GM21447 (cell line): Measurements from ENCODE around the gene ZNF48.

Experiments used
- ATAC-seq: cut with Tn5 transposase; IDR thresholded peaks from one replicate; pipeline ENCODE4 v1.9.1; 2021; ENCODE audit not compliant: unreplicated experiment

The ZNF48 gene

DNA sequence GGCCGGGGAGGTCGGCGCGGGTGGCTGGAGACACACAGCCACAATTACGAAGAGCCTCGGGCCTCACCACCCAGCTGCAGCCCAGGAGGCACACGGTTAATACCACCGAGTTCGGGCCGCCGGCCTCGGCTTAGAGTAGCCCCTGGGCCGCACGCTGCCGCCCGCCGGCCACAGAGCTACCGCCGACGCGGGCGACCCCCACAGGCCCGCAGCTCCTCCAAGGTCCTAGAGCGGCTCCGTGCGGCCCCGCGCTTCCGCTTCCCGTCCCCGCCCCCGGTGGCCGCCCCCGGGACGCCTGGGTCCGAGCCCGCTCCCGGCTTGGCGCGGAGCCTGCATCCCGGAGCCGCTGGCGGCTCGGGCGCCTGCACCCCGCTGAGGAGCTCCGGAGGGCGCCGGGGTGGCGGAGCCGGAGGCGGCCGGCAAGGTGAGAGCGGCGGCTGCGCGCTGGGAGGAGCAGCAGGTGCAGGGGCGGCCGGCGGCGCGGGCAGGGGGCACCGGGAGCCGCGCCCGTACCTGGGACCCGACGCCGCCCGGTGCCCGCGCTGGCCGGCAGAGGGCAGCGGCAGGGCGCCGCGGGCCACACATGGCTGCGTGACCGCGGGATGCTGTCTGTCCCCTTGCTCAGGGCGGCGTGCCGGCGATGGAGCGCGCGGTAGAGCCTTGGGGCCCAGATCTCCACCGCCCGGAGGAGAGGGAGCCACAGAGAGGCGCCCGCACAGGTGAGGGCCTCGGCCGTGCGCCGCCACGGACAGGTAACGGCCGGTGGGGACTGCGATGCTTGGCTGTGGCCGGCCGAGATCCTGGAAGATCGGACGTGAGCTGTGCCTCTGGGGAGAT, at the start of gene ZNF48:
Gene ZNF48, plus strand, starts transcription at position 266 of the 837 bp plus-strand sequence. Its CDS starts 375 bp downstream, at position 641.
- peak; percentile 56 for ATAC-seq

DNA sequence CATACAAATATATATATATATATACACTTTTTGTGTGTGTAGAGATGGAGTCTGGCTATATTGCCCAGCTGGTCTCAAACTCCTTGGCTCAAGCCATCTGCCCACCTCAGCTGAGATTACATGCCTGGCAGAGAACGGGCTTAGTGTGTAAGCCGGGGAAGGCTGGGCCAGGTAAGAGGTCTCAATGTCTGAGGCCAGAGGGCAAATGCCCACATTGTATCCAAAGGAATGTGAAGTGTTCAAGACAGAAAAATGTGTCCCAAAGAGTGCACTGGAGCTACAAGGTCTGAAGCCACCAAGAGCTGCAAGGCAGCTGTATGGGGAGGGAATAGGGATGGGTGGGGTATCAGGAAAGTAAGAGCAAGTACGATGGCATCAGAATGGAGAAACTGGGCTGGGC, 48.9 kb upstream of the ZNF48 start:
- ATAC-seq = no peak

DNA sequence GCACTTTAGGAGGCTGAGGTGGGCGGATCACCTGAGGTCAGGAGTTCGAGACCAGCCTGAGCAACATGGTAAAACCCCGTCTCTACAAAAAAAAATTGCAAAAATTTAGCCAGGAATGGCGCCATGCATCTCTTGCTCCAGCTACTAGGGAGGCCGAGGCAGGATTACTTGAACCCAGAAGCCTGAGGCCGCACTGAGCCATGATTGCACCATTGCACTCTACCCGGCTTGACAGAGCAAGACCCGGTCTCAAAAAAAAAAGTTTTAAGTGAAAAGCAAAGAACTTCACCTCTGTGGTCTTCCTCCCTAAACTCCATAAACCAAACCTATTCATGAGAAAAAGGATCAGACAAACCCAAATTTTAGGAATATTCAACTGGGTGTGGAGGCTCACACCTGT, 47.1 kb upstream of the ZNF48 start:
- ATAC-seq = no peak

DNA sequence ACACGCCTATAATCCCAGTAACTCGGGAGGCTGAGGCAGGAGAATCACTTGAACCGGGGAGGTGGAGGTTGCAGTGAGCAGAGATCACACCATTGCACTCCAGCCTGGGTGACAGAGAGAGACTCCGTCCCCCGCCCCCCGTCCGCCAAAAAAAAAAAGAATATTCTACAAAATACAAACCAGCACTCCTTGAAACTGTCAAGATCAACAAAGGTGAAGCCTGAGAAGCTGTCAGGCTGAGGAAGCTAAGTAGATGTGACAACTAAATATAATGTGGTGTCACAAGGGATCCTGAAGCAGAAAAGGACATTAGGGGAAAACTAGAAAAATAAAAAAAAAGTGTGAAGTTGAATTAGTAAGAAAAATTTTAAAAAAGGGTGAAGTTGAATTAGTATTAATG, 46.3 kb upstream of the ZNF48 start:
- ATAC-seq = no peak

DNA sequence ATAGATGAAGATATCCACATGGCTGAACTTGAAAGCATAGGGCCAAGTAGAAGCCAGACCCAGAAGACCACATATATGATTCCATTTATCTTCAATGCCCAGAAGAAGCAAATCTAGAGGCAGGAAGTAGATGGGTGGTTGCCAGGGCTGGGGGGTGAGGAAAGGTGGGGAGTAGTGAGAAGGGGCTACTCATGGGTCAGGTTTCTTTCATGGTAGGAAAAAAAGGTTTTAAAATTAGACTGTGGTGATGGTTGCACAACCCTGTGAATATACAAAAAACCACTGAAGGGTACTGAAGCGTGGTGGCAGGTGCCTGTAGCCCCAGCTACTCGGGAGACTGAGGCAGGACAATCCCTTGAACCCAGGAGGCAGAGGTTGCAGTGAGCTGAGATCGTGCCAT, 45.5 kb upstream of the ZNF48 start:
- ATAC-seq = peak; percentile 41

DNA sequence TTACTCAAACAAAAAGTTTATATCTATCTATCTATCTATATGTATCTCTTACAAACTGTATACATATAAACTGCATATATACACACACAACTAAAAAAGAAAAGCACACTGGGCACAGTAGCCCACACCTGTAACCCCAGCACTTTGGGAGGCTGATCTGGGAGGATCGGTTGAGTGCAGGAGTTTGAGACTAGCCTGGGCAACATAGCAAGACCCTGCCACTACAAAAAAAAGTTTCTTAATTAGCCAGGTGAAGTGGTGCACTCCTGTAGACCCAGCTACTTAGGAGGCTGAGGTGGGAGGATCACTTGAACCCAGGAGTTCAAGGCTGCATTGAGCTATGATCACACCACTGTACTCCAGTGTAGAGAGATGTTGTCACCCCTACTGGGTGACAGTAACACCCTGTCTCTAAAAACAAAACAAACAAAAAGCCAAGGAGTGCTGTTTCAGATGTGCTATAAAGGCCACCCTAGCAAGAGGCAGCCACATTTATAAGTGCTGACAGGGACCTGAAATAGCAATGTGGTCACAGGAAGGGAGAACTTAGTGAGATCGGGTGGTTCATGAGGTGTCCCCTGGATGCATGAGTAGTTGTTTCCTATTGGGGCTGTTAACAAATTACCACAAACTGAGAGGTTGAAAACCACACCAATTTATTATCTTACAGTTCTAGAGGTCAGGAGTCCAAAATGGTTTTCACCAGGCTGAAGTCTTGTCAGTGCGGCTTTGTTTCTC, 44.9 kb upstream of the ZNF48 start:
- ATAC-seq = peak; percentile 55

DNA sequence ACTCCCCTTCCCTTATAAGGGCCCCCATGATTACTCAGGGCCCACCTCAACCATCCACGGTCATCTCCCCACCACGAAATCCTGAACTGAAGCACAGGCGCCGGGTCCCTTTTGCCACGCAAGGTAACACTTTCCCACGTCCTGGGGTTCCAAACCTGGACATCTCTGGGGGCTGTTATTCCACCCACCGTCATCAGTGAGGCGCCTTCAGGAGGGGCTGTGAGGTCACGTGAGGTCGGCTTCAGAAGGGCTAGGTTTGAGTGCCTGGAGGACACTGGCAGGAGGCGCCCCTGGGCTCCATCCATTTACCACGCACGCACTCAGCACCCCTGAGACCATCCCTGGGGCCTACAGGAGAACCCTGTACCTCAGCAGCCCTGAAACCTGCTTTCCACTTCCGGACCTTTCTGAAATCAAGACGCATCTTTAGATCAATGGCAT, 44.2 kb upstream of the ZNF48 start:
- no peak for ATAC-seq

DNA sequence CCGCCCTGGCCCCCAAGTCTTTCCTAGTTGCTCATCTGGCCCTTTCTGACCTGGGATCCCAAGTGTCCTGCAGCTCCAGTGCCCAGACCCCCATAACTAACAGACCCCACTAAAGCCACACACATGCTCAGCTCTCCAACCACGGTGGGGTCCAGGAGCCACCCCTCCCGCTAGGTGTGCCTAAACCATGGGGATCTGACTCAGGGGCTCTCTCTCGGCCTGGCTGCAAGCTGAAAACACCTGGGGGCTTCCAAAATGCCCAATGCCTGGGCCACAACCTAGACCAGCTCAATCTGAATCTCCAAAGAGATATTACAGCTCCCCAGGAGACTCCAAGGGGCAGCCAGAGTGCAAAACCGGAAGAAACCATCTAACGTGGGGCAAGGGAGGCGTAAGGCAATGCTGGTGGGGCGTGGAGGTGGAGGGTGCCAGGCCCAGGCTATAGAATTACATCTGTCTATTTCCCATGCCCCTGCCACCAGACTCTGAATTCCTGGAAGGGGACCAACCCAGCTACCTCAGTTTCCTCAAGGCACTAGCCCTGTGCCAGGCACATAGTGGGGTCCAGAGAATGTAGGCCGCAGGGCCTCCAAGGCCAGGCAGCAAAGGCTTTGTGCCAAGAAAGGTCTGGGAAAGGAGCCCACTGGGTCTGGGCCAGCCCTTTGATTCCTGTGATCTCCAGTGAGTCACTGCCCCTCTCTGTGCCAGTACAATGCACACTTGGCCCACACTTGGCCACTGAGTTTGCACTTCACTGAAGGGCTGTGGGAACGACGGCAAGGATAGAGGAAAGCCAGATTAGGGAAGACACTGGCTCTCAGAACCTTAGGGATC, 43.4 kb upstream of the ZNF48 start:
- ATAC-seq = no peak

DNA sequence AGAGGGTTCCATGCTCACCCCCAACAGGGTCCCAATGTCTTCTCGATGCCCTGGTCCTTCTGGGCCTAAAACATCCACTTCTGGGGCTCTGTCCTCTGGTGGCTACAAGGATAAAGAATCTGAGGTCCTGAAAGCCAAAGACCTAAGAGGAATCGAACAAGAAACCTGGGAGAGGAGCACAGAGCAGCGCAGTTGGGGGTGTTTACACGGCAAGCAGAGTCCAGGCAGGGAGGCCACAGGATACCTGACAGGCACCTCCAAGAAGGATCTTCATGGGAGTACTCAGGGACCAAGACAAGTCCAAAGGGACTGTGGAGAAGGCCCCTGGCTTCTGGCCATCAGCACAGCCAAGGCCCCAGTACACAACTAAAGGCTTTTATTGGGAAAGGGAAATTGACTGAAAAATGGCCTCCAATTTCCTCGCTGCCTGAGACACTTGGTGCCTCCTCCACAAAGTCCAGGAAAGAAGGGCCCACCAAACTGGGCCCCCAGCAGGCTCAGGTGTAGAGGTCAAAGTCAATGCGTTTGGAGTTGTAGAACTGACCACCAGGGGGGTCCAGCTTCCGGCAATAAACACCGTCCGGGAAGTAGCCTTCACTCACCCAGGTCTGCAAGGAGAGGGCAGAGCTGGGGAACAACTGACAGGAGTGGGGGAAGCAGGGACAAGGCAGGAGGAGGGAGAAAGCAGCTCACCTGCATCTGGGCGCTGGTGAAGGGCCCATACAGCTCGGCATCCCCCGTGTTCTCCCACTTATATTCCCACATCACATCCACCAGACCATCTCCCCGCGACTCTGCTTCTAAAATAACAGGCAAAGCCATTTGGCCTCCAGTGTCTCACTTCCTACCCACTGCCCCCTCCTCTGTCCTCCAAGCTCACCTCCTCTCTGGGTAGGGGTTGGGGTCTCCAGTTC, 42.5 kb upstream of the ZNF48 start:
- ATAC-seq = no peak

DNA sequence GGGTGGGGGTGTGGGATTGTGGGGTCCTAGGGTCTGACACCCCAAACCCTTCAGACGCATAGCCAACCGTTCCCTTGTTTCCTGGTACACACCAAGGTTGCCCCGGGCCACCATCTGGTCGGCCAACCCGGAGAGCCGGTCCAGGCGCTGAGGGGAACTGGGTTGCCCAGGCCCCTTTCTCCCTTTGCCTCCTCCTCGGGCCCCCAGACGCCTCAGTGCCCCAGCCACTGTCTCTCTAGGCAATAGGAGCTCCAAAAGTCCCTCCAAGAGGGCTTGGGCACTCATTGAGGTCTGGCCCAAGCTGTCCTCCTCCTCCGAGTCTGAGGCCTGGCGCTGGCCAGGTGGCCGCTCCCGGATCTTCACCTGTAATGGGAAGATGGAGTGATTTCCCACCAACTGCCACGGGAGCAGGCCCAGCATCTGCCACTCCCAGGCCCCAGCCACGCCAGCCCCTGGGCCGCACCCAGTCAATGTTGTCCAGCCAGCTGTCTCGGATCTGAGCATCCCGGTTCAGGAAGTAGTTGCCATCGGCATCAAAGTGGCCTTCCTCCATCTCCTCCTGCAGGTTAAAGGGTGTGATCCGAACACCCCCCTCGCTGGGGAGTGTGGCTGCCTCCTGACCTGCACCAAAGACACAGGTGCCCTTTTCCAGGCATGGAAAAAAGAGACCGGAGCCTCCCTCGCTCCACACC, 41.6 kb upstream of the ZNF48 start:
- no peak for ATAC-seq

DNA sequence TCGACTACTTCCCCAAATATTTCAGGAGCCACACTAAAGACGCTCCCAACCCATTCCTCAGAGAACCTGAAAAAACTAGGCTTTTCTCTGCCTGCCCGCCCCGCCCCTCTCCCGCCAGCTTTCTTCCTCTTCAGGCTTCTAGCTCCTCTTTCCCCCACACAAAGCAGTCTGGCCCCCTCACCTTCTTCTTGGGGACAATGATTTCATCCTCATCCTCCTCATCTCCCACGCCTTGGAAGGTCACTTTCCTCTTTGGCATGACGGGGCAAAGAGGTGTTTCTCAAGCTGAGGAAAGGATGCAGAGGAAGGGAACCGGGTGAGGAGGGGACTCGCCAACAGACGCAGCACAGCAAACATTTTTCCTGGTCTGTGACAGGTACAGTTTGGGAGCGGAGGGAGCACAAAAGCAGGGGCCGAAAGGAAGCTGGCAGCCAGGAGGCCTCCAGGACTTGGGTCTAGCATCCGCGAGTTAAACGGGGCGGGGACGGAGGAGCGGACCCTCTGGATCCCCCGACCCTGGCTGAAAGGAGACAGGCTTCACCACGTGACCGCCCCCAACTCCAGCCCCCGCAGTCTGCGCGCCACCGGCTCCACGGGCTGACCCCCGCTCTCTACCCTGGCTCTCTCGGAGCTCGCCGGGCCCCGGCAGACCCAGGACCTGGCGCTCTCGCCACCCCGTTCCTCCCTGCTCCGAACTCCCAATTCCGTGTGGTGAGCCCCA, 40.6 kb upstream of the ZNF48 start:
- ATAC-seq = peak; percentile 9

DNA sequence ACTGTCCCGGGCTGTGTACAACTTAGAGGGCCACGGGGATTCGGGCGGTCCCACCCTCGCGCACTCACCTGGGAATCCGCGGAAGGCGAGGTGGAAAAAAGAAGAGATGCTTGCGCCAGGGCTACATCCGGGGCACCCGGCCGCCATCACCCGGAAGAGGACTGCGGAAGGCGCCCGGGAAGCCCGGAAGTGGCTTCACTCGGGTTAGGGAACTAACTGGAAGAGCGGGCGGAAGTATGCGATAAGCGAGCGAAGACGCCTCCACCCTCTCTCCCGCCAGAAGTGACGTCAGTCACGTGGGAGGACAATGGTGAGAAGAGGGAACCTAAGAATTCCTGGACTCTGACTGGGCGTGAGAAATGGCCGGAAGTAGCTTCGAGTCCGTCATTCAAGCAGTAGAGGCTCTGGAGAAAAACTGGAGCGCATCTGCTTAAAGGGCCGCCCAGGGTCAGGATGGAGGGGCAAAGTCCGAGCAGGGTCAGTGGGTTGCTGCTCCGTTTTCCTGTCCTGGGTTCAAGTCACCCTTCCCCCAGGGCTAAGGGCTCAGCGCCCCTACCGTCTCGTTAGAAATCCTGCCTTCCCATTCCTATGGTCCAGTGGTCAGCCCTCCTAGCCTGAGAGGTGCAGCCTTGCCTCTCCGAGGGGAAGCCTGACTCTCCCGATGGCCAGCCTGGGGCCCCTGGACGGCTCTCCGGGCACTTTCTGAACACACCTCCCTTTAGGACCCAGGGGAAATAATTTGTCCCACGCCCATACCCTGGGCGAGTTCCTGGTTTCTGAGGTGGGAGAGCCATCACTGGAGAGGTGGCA, 39.9 kb upstream of the ZNF48 start, which contains the start of gene CD2BP2:
Gene CD2BP2, minus strand, starts transcription at position 165 of the 810 bp plus-strand sequence. CDS start 627 bp downstream, outside the sequence.
- peak; percentile 57 for ATAC-seq

DNA sequence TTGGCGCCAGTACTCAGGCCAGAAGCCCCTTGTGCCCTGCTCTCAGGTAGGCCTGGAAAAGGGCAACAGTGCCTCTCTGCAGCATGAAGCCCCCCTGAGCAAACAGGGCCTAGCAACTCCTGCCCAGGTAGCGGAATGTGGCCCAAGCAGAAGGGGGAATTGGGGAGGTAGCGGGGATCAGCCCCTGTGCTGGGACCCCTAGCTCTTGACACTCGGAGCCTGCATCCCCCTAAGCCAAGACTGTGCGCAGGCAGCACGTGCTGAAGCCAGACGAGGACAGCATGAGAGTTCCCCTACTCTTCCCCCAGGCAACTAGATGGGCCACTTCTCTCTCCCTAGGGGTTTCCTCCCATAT, 39.3 kb upstream of the ZNF48 start:
- no peak for ATAC-seq

DNA sequence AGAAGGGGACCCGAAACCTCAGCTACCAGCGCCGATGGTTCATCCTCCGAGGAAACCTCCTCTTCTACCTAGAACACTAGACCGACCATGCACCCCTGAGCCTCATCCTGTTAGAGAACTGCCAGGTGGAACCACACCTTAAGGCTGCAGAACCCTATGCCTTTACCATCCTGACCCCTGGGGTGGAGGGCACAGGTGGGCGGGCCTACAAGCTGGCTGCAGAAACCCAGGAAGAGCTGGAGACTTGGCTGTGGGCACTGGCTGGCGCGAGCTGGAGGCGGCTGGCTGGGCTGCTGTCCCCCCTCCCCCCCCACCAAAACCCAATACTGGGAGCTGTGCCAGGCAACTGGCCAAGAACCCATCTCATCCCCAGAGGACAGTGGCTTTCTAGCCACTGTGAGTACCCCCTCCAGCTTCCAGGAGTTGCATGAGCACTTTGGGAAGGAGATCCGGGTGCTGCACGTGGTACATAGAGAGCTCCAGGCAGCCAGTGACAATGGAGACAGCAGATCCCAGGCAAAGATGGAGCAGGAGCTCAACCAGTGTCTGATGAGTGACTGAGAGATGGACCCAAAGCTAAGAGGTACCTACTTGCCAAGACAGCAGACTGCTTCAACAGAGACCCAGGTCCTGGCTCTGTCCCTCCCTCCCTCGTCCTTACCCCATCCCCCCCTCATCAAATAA, 38.7 kb upstream of the ZNF48 start:
- ATAC-seq = no peak

DNA sequence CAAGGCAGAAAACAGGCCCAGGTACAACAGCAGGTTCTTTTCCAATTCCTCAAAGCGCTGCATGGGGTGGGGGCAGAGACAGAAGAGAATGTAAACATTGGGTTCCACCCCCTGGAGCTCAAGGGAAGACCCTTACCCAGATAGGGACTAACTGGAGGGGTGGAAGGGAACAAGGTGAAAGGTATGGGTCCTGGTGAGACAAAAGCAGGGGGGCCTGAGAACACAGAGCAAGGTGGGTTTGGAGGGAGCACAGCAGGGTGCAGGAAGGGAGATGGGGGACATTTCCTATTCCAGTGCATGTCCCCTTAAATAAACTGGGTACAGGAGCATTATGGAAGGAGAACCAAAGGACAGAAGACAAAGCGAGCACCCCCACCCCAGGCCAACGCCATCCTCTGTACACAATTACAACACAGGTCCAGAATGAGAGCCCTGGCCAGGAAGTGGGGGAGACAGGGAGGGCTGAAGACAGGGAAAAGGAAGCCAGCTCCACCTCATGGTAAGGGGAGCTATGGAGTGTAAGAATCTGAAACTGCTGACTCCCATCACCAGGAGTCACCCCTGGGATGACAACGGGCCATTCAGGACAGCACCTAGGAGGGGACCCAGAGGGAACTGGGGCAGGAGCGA, 38.0 kb upstream of the ZNF48 start:
- ATAC-seq = no peak

DNA sequence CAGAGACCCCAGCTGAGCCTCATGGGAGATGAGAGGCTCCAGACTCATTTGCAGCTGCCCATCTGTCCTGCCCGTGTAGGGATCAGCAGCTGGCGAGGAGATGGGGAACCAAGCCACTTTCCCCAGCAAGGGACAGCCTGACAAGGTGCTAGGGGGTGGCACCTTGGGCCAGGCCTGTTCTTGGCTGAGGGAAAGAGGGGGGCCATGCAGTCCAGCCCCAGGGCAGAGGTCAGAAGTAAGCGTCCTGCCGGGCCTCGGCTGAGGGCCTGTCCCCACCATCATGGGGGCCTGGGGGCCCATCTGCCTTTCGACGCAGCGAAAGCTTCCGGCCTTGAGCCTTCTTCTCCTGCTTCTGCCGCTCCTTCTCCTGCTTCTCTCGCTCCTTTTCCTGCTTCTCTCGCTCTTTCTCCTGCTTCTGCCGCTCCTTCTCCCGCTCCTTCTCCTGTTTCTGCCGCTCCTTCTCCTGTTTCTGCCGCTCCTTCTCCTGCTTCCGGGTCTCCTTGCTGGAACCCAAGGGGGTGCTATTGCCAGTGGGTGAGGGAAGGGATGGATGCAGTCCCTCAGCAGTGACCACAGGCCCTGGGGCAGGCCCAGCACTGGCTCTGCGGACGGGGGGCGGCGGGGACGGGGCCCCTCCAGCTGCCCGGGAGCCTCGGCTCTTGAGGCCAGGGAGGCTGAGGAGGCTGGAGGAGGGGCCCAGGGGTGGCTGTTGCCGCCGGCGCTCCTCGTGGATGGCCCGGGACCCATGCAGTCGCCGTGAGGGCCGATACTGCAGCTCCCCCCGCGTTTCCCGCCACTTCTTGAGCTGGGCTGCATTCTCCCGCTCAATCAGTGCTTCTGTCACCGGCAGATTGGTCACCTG, 37.3 kb upstream of the ZNF48 start:
- ATAC-seq = no peak
